Measurements from ENCODE around the gene BZW1. TPM values are rescaled to one million over a fixed set of nuclear protein-coding genes. Genes with fewer than 3 reads are reported as not detected.

Gene BZW1
- total and polyA plus RNA-seq, 2 of the 4 experiments (the other 2 are of a cell fraction) = 204 to 268 TPM

DNA sequence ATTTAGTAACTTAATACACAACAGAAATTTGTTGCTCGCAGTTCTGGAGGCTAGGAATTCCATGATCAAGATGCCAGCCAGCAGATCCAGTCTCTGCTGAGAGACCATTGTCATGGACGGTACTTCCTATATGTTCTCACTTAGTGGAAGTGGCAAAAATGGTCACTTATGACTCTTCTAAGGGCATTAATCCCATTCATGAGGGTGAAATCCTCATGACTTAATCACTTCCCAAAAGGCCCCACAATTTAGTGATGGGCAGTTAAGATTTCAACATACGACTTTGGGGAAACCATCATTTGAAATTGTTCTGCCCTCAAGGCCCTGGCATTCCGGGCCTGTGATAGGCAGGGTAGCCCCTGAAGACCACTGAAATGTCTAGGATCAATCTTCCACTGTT, 23.0 kb downstream of the BZW1 start:
- no peak overlapping the region for H2BK120ac ChIP-seq (ENCODE audit: low read depth, low read length)
- no peak overlapping the region for H4K5ac ChIP-seq (ENCODE audit: low read depth, low read length)
- H2BK5ac ChIP-seq (ENCODE audit: low read depth, low read length, poor library complexity, severe bottlenecking) = no peak overlapping the region
- H3K56ac ChIP-seq (ENCODE audit: extremely low read depth, insufficient read depth, low read length) = no peak overlapping the region
- no peak overlapping the region for H4K91ac ChIP-seq (ENCODE audit: insufficient read depth, low read depth, low read length)
- H3K9me3 ChIP-seq (ENCODE audit: control insufficient read depth, insufficient read depth, low read length) = peaks cover 5% of the 10 kb centered on the region
- no peak overlapping the region for H4K8ac ChIP-seq (ENCODE audit: low read depth in 2 of 2, low read length in 2 of 2)
- H3K18ac ChIP-seq (ENCODE audit: low read depth, low read length) = no peak overlapping the region
- no peak overlapping the region for H2BK15ac ChIP-seq (ENCODE audit: low read depth, low read length)
- H3K27ac ChIP-seq (ENCODE audit: insufficient read depth, low read length) = no peak overlapping the region
- DNase-seq (no peak), ATAC-seq (ENCODE audit: low read depth) (no peak)
- no peaks in the 10 kb centered on the region for H3K4me1 ChIP-seq (ENCODE audit: control insufficient read depth, insufficient read depth, low read length)
- no peak overlapping the region for H3K4ac ChIP-seq (ENCODE audit: low read depth, low read length)
- no peak overlapping the region for H3K23ac ChIP-seq (ENCODE audit: low read depth, low read length)
- H3K9me1 ChIP-seq (ENCODE audit: insufficient read depth, low read length) = no peaks in the 10 kb centered on the region
- H4K20me1 ChIP-seq (ENCODE audit: insufficient read depth, low read length) = no peaks in the 10 kb centered on the region
- ChIA-PET CTCF (no interaction called here), POLR2A (ENCODE audit: unreplicated experiment) (no interaction called here)
- TF ChIP-seq RCOR1 (IDR thresholded peaks at IDR 0.05; ENCODE audit: insufficient replicate concordance, low read length) (no peak), CHD1 (IDR thresholded peaks at IDR 0.05; ENCODE audit: low read depth, low read length) (no peak), CEBPB (IDR thresholded peaks at IDR 0.05; ENCODE audit: low read depth, low read length) (no peak)
- TF ChIP-seq, protein P1, sequence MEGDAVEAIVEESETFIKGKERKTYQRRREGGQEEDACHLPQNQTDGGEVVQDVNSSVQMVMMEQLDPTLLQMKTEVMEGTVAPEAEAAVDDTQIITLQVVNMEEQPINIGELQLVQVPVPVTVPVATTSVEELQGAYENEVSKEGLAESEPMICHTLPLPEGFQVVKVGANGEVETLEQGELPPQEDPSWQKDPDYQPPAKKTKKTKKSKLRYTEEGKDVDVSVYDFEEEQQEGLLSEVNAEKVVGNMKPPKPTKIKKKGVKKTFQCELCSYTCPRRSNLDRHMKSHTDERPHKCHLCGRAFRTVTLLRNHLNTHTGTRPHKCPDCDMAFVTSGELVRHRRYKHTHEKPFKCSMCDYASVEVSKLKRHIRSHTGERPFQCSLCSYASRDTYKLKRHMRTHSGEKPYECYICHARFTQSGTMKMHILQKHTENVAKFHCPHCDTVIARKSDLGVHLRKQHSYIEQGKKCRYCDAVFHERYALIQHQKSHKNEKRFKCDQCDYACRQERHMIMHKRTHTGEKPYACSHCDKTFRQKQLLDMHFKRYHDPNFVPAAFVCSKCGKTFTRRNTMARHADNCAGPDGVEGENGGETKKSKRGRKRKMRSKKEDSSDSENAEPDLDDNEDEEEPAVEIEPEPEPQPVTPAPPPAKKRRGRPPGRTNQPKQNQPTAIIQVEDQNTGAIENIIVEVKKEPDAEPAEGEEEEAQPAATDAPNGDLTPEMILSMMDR (conservative IDR thresholded peaks at IDR 0.05; ENCODE audit: low read depth, low read length) = no peak
- BruUV-seq (replicated peaks) = no TSS peak
- H3K27me3 ChIP-seq (ENCODE audit: control insufficient read depth, insufficient read depth, low read length) = no peaks in the 10 kb centered on the region
- no peaks in the 10 kb centered on the region for H3K79me1 ChIP-seq (ENCODE audit: low read depth in 1 of 2, low read length in 2 of 2)
- no peak overlapping the region for H3K4me3 ChIP-seq (ENCODE audit: insufficient read depth, low read depth, low read length)
- no peak overlapping the region for H2AK5ac ChIP-seq (ENCODE audit: low read depth, low read length)
- no peak overlapping the region for H2AFZ ChIP-seq (replicated peaks; ENCODE audit: low read length, poor library complexity)
- no peak overlapping the region for H3K9ac ChIP-seq (ENCODE audit: low read depth, low read length)
- no CpG with 5 or more reads among the region's 4 CpGs for WGBS, 2 experiments (ENCODE audit: extremely low coverage in 2 of 2, insufficient read length in 1 of 2)
- intact Hi-C loops (cut with micrococcal nuclease) (no loop called here), in situ Hi-C loops (cut with MboI; ENCODE audit: low sequenced_read_pairs) (no loop called here), dilution Hi-C loops (cut with HindIII; ENCODE audit: low sequenced_read_pairs, unreplicated experiment) (no loop called here)
- no peak overlapping the region for H2AK9ac ChIP-seq (replicated peaks; ENCODE audit: low read depth, low read length, poor library complexity)
- H2BK20ac ChIP-seq (ENCODE audit: low read depth, low read length) = no peak overlapping the region
- H3K14ac ChIP-seq (replicated peaks; ENCODE audit: low read depth, low read length) = no peak overlapping the region
- H3K36me3 ChIP-seq (ENCODE audit: control insufficient read depth, insufficient read depth, low read length) = no peaks in the 10 kb centered on the region
- no peak overlapping the region for H3K4me2 ChIP-seq (ENCODE audit: low read depth, low read length)
